ENCODE results near the gene PDZD8.

PDZD8 gene

DNA sequence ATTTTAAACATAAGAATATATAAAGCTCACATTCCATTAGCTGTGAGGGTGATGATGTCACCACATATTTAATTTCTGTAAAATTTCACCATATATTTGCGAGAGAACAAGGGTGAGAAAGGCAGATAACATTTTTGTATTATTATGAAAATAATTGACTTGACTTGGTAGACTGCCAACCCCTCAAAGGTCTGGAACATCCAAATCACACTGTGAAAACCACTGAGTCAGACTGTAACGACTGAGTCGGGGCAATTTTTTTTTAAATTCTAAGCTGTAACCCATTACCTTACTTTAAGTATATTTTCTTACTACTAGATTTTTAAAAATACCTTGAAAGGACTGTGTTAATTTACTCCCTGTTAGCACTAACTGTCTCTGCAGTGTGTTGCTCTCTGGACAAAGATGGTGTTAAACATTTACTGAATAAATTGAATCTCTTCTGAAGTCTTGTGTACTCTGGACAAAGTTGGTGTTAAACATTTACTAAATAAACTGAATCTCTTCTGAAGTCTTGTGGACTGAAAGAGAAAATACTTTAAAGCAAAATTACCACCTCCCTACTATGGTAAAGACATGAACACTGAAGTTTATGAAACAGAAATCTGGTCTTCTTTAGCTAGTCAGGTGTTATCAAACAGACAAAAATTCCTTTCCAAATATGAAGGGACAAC, 14.1 kb downstream of the PDZD8 start:
- H3K27me3 ChIP-seq (ENCODE audit: control insufficient read depth, low read length) = no peaks in the 10 kb centered on the region
- H3K4me1 ChIP-seq (ENCODE audit: control insufficient read depth, low read length) = peaks cover 27% of the 10 kb centered on the region
- H3F3A ChIP-seq (ENCODE audit: control insufficient read depth, insufficient read depth) = no peaks in the 10 kb centered on the region
- no peak overlapping the region for H3K27ac ChIP-seq (ENCODE audit: low read depth, low read length)
- no peaks in the 10 kb centered on the region for H3K9me2 ChIP-seq (replicated peaks; ENCODE audit: control insufficient read depth, low read length)
- TF ChIP-seq, protein P1, sequence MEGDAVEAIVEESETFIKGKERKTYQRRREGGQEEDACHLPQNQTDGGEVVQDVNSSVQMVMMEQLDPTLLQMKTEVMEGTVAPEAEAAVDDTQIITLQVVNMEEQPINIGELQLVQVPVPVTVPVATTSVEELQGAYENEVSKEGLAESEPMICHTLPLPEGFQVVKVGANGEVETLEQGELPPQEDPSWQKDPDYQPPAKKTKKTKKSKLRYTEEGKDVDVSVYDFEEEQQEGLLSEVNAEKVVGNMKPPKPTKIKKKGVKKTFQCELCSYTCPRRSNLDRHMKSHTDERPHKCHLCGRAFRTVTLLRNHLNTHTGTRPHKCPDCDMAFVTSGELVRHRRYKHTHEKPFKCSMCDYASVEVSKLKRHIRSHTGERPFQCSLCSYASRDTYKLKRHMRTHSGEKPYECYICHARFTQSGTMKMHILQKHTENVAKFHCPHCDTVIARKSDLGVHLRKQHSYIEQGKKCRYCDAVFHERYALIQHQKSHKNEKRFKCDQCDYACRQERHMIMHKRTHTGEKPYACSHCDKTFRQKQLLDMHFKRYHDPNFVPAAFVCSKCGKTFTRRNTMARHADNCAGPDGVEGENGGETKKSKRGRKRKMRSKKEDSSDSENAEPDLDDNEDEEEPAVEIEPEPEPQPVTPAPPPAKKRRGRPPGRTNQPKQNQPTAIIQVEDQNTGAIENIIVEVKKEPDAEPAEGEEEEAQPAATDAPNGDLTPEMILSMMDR (IDR thresholded peaks at IDR 0.05; ENCODE audit: low read depth, low read length, poor library complexity, severe bottlenecking) = no peak
- no peak overlapping the region for H3K4me3 ChIP-seq (ENCODE audit: low read length)
- no peaks in the 10 kb centered on the region for H3K9me3 ChIP-seq (ENCODE audit: control insufficient read depth, insufficient read depth, low read length)
- no peaks in the 10 kb centered on the region for H3K36me3 ChIP-seq (ENCODE audit: control insufficient read depth, low read length)
- peaks cover 24% of the 10 kb centered on the region; the same call in 1 of the 2 replicates for H4K20me1 ChIP-seq (ENCODE audit: control insufficient read depth, insufficient read depth, low read depth, low read length)
- H3K79me2 ChIP-seq (ENCODE audit: control insufficient read depth, low read length) = peaks cover 96% of the 10 kb centered on the region
- H3K4me2 ChIP-seq (ENCODE audit: low read length) = no peak overlapping the region

DNA sequence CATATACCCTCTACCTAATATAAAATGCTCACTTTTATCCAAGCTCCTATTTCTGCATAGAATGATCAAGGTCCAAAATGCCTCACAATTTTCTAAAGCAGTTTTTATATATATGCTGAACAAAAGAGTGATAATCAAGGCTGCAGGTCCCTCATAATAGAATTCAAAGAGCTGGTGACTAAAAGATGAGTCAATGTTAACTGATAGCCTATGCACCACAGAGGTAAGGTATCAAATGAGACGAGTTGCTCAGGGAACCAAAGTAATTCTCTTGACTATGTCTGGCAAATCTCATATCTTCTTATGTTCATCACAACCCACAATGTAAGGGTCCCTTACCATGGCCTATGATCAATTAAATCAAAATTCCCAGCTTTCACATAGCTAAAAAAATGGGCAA, 15.2 kb downstream of the PDZD8 start:
- Histone ChIP-seq H3K4me3 (ENCODE audit: low read length) (no peak overlapping the region), H3K4me1 (ENCODE audit: control insufficient read depth, low read length) (peaks cover 25% of the 10 kb centered on the region), H3K27ac (ENCODE audit: low read depth, low read length) (no peak overlapping the region), H3K9me2 (replicated peaks; ENCODE audit: control insufficient read depth, low read length) (no peaks in the 10 kb centered on the region), H3F3A (ENCODE audit: control insufficient read depth, insufficient read depth) (no peaks in the 10 kb centered on the region), H4K20me1 (ENCODE audit: control insufficient read depth, insufficient read depth, low read depth, low read length) (peaks cover 23% of the 10 kb centered on the region), H3K27me3 (ENCODE audit: control insufficient read depth, low read length) (no peaks in the 10 kb centered on the region), H3K36me3 (ENCODE audit: control insufficient read depth, low read length) (no peaks in the 10 kb centered on the region), H3K4me2 (ENCODE audit: low read length) (no peak overlapping the region), H3K79me2 (ENCODE audit: control insufficient read depth, low read length) (peaks cover 95% of the 10 kb centered on the region), H3K9me3 (ENCODE audit: control insufficient read depth, insufficient read depth, low read length) (no peaks in the 10 kb centered on the region)
- TF ChIP-seq, protein P1 (IDR thresholded peaks at IDR 0.05; ENCODE audit: low read depth, low read length, poor library complexity, severe bottlenecking) = no peak
- TF ChIP-seq EZH2phosphoT487 (IDR thresholded peaks at IDR 0.05; ENCODE audit: borderline replicate concordance, low read length) = no peak

DNA sequence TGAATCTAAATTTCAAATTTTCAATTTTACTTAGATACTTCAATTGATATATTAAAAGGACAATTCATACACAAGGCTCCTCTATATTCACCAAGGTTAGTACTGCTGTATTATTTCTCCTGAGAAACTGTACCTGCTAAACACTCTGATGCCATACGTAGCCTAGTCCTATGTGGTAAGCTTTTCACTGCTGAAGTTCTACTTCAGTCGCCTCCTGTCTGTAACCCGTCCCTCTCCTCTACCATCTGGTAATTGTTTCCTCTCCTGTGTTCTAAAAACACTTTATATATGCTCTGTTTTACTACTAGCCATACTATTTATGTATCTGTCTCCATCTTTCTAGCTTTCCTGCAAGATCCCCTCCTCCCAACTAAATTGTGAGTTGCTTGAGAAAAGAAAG, 20.2 kb downstream of the PDZD8 start:
- peaks cover 91% of the 10 kb centered on the region for H3K79me2 ChIP-seq (ENCODE audit: control insufficient read depth, low read length)
- no peaks in the 10 kb centered on the region for H3K36me3 ChIP-seq (ENCODE audit: control insufficient read depth, low read length)
- no peak overlapping the region; the same call in 1 of the 2 replicates for H3K4me2 ChIP-seq (ENCODE audit: low read length)
- H3K4me3 ChIP-seq (ENCODE audit: low read length) = no peak overlapping the region
- no peak overlapping the region for H3K27ac ChIP-seq (ENCODE audit: low read depth, low read length)
- H4K20me1 ChIP-seq (ENCODE audit: control insufficient read depth, insufficient read depth, low read depth, low read length) = peaks cover 24% of the 10 kb centered on the region
- no peaks in the 10 kb centered on the region for H3K9me3 ChIP-seq (ENCODE audit: control insufficient read depth, insufficient read depth, low read length)
- H3K4me1 ChIP-seq (ENCODE audit: control insufficient read depth, low read length) = peaks cover 25% of the 10 kb centered on the region
- H3K27me3 ChIP-seq (ENCODE audit: control insufficient read depth, low read length) = no peaks in the 10 kb centered on the region
- no peak for TF ChIP-seq EZH2phosphoT487 (IDR thresholded peaks at IDR 0.05; ENCODE audit: borderline replicate concordance, low read length)
- TF ChIP-seq, protein P1 (IDR thresholded peaks at IDR 0.05; ENCODE audit: low read depth, low read length, poor library complexity, severe bottlenecking) = no peak
- no peaks in the 10 kb centered on the region for H3F3A ChIP-seq (ENCODE audit: control insufficient read depth, insufficient read depth)
- no peaks in the 10 kb centered on the region for H3K9me2 ChIP-seq (replicated peaks; ENCODE audit: control insufficient read depth, low read length)

Measured in DOHH2 (cell line).